HG02973 (cell line): ENCODE results near the gene ATP8A2.
"Not testable (repeated sequence)": the region's sequence is repeated elsewhere in the genome, so short reads cannot be mapped to it uniquely, and the experiment has no call there.

ENCODE experiments used
- ATAC-seq: cut with Tn5 transposase; IDR thresholded peaks from one replicate; pipeline ENCODE4 v1.9.1; 2021; ENCODE audit warnings: moderate library complexity; ENCODE audit not compliant: unreplicated experiment

ATP8A2 gene

DNA sequence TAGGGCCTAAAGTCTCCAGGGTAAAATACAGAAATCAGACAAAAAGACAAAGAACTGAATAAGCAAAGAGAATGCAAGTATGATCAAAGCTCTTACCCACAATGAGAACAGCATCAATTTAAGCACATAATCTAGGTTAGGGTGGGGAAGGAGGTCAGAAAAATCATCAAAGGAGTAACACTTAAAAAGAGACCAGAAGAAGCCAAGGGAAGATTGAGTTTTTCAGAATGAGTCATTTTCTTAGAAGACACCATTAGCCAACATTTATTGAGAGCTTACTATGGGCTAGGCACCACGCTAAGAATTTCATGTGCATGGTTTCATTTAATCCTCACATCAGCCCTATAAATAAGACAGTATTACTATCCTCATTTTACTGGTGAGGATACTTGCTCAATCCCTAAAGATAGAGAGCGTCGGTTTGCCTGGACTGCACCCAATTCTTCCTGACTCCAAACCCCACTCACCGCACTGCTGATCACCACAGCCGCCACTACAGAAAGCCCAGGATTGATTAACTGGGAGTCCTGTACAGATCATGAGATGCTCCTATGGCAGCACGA lies 681.7 kb downstream of the ATP8A2 start:
- ATAC-seq: no peak

DNA sequence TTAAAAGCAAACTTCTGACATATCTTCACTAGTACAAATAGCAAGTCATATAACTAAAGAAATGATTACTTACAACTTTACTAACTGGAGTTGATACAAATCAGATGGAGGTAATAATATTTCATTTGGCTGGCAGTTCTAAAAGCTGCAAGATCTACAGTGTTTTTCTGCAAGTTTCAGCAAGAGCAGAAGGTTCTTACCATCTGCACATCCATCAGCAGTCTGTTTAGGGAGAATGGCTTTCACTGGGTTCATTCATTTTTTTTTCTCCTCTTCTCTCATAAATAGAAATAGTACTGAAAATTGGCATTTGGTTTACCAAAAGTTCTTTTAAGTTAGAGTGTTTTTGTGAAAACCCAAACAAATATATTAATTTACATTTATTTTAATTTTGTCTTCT lies 683.1 kb downstream of the ATP8A2 start:
- ATAC-seq: no peak

DNA sequence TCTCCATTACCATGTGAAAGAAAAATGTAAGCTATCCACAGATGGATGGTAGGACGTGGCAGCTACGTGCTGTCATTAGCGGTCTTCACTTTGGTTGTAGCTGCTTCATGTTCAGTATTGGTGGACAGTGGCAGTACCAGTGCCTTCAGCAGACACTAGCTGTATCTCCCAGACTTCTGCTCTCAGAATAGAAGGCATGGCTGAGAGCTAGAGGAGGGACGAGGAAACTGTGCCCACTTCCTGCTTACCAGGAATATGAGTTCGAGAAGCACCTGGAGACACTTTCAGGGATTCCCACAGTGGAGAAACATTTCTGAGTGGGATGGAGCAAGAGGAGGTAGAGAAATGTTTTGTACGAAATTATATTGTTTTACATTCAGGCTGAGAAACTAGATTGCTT lies 686.9 kb downstream of the ATP8A2 start:
- ATAC-seq: no peak

DNA sequence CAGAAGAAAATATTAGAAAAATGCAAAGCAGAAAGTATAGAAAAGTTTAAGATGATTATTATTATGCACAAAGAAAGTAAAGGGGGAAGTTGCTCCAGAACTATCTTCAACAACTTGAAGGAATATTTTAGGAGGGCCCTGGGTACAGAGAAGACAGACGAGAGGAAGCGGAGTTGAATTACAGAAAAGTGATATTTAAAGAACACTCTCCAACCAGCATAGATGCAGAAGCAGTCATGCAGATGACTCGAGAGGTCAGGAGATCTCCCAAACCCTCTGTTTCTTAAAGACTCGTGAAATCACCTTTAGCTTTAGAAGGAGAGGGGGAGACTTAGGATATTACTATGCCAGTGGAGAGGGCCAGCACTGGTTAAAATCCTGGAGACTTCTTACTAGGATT lies 688.6 kb downstream of the ATP8A2 start:
- no peak for ATAC-seq

DNA sequence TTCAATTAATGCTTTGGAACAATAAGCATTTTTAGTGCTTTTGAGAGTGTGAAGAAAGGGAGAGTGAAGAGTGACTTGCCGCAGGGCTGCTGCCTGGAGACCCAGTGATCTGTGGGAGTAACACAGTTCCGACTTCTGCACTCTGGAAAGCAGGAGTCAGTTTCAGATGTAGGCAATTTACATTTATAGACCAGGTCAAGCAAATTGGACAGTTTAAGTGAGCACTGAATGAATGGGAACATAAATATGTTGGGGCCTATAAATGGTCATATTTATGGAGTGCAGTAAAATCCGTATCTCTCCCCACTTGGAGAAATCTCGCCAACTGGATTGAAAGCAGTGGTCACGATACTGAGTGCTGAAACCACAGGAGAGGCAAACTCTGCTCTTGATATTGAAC lies 689.5 kb downstream of the ATP8A2 start:
- no peak for ATAC-seq

DNA sequence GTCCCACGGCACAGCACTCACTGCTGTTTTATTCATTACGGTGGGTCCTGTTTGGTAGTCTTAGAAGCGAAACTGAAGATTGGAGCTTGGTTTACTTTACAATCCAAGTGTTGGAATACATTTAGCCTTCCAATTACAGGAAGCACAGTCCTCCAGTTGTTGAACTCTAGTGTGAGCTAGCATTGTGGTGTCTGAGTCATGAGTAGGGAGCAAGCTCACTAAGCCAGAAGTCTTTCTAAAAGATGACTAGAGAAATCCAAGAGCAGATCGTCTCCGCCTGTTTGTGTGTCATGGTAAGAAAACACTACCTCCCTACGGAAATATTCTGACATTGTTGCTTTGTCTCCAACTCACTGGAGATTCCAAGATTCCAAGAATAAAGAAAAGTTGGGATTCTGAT lies 690.2 kb downstream of the ATP8A2 start:
- no peak for ATAC-seq

DNA sequence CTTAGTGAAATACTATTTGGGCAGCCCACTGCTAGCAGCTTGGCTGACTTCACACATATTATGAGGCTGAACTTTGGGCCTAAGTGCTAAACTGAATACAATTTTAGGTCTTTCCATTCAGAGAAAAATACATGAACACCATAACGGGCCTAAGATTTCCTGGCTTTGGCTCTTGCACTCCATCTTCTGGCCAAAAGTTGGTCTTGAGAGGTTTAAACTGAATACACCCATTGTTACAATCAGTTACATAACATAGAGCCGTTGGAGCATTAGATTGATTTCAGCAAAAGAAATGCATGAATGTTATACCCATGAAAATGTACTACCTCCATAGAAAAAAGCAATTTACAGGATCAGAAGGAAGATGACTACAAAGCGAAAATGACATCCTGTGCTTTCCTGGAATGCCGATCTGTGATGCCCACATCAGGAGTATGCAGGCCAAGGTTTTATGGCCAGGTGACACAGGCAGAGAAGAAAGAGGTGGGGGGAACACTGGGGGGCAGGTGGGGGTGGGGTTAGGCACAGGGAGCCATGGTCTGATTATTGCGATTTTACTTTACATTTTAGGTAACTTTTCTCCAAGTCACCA lies 691.2 kb downstream of the ATP8A2 start:
- ATAC-seq: no peak

DNA sequence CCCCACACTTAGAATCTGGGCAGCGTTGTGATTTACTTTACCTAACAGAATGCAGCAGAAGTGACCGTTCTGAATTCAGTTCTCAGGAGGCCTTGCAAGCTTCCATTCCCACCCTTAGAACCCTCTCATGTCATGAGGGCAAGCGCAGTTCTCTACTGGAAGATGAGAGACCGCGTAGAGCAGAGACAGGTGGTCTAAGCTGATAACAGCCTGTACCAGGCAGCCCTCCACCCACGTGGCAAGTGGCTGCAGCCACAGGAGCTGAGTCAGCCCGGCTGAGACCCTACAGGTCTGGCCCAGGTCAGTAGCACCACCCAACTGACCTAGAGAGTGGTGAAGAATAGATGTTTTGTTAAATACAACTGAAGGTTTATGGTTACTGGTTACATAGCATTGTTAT lies 694.7 kb downstream of the ATP8A2 start:
- not testable (repeated sequence) for ATAC-seq

DNA sequence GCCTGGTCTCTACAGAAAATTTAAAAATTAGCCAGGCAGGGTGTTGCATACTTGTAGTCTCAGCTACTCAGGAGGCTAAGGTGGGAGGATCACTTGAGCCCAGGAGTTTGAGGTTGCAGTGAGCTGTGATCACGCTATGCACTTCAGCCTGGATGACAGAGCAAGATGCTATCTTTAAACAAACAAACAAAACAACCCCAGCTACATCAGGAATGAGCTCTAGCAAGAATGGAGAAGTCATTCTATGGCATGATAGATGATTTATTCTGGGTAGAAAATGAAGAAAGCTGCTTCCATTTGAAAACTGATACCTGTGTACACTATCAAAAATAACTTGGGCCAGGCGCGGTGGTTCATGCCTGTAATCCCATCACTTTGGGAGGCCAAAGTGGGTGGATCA lies 695.8 kb downstream of the ATP8A2 start:
- ATAC-seq: no peak

DNA sequence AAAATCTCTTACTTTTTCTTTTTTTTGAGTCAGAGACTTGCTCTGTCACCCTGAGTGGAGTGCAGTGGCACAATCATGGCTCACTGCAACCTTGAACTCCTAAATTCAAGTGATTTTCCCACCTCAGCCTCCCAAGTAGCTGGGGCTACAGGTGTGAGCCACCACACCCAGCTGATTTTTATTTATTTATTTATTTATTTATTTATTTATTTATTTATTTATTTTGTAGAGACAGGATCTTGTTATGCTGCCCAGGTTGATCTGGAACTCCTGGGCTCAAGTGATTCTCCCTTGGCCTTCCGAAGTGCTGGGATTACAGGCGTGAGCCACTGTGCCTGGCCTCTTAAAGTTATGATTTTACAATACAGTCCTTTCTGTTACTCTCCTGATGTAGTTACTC lies 696.6 kb downstream of the ATP8A2 start:
- not testable (repeated sequence) for ATAC-seq

DNA sequence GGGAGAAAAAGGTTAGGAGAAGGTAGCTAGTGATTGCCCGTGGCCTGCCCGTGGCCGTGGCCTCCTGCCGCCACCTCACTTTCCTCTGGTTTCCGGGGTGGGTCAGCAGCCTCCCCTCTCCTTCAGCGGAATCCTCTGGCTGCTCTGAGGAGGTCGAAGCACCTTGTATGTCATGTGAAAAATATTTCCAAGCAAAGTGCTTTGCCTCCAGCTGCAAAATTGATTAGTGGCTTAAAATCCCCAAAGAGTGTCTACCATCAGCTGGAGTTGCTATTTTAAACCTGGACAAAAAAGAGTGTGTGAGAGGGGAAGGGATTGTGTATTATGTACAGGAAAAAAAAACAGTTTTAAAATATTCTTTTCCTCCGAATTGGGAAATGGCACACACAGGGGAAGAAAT lies 697.9 kb downstream of the ATP8A2 start:
- not testable (repeated sequence) for ATAC-seq

DNA sequence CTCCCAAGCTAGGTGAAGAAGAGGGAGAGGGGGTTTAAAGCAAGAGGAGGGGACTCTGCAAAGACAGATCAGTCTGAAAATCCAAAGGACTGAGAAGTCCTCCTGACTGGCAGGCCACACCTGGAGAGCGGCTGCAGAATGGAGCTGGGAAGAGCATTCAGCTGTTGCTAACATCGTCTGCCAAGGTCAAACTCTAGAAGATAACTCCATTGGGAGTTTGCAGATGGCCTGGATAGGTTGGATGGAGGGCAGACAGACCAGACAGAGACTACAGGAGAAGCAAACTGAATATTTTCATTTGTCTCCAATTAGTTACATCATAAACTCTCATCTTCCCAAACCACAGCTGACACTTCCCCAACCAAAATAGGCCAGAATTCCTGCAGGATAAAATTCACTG lies 699.9 kb downstream of the ATP8A2 start:
- ATAC-seq: no peak

DNA sequence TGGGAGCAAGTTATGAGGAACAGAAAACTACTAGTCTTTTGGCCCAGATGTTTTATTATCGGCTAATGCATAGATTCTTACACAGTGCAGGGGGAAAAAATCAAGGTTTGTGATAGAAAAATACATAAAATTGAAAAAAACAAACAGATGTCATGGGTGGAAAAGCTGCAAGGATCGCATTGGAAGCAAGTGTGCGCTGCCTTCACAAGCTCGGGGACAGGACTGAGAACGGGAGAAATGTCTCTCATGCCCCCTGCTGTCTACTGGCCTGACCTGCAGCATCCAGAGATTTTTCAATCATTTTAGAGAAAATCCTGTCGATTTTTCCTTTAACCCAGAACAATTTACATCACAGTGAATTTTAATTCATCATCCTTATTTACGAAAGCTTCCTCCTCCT lies 700.6 kb downstream of the ATP8A2 start:
- ATAC-seq: not testable (repeated sequence)

DNA sequence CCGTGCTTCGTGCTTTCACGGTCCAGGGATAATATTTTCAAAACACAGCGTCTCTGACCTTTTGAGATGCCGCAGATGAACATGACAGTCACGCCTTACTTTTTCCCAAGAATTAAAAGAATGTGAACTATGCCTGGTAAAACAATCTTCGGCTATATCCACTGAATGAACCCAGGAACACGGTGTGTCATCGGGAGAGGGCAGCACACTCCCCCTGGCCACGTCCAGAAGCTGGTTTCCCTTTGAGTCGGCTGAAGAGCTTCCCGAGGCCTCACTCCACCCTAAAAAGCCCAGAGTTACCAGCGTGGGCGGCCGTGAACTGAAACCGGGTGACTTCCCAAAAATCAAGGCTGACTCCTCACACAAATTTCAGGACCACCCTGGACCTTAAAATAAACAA lies 702.9 kb downstream of the ATP8A2 start:
- no peak for ATAC-seq
